MCF 10A (cell line): ENCODE data around the gene OTOA. TPM values are rescaled to one million over a fixed set of nuclear protein-coding genes. Genes with fewer than 3 reads are reported as not detected.
A peak's percentile ranks its signal among the peaks of the same experiment; 100 is the strongest.

ENCODE experiments used
- BruUV-seq: library from RNA; stranded (reverse); fragments of 400-500 nt; replicated peaks from 2 replicates; lab custom pipeline; 2021; lab: Mats Ljungman, UMichigan
- CTCF ChIA-PET: fragments of 300-600 bp; sonication (Branson Sonifier 250); formaldehyde crosslinking; extraction: SDS; loops from one replicate; lab custom pipeline; 2021; ENCODE audit warnings: antibody characterized with exemption, inconsistent platforms; lab: Yijun Ruan, JAX
- POLR2A ChIA-PET: fragments of 300-600, 350-650 bp; sonication (Branson Sonifier 250); formaldehyde crosslinking; extraction: SDS; loops from one replicate; lab custom pipeline; 2020; ENCODE audit warnings: antibody characterized with exemption, inconsistent platforms; lab: Yijun Ruan, JAX
- DNase-seq: peaks from one replicate; pipeline ENCODE4 v3.0.0-alpha.2; 2018; ENCODE audit not compliant: unreplicated experiment
- H3K27ac Mint-ChIP-seq: one replicate; pipeline ENCODE4 v1.8.0; 2022; ENCODE audit warnings: mild to moderate bottlenecking, low read depth, mixed read lengths; ENCODE audit not compliant: unreplicated experiment
- H3K27me3 Mint-ChIP-seq: one replicate; pipeline ENCODE4 v1.8.0; 2022; ENCODE audit warnings: mixed read lengths; ENCODE audit not compliant: insufficient read depth, unreplicated experiment
- H3K36me3 Mint-ChIP-seq: one replicate; pipeline ENCODE4 v1.8.0; 2022; ENCODE audit warnings: mild to moderate bottlenecking, moderate library complexity, mixed read lengths; ENCODE audit not compliant: insufficient read depth, unreplicated experiment
- H3K4me1 Mint-ChIP-seq: one replicate; pipeline ENCODE4 v1.8.0; 2022; ENCODE audit warnings: mixed read lengths; ENCODE audit not compliant: insufficient read depth, unreplicated experiment
- H3K4me3 Mint-ChIP-seq: one replicate; pipeline ENCODE4 v1.8.0; 2022; ENCODE audit warnings: mild to moderate bottlenecking, moderate library complexity, mixed read lengths; ENCODE audit not compliant: unreplicated experiment
- H3K9me3 Mint-ChIP-seq: one replicate; pipeline ENCODE4 v1.8.0; 2022; ENCODE audit warnings: mixed read lengths; ENCODE audit not compliant: unreplicated experiment
- intact Hi-C: fragments of 100-400 bp; cut with micrococcal nuclease; formaldehyde crosslinking; loops from 2 replicates; pipeline ENCODE4 v1.14.1; 2022
- total RNA-seq: library from RNA; stranded (reverse); gene quantifications from 2 replicates; pipeline ENCODE4 v1.2.3, GENCODE V29; 2022
- TF ChIP-seq, protein P1 (sequence below): fragments of 200-600 bp; IDR thresholded peaks from one replicate; pipeline ENCODE4 v1.8.0; 2022; ENCODE audit warnings: antibody characterized with exemption, mild to moderate bottlenecking; ENCODE audit not compliant: unreplicated experiment

OTOA gene
- total RNA-seq, 1 experiment from 2014 or later: 0.12 TPM

DNA sequence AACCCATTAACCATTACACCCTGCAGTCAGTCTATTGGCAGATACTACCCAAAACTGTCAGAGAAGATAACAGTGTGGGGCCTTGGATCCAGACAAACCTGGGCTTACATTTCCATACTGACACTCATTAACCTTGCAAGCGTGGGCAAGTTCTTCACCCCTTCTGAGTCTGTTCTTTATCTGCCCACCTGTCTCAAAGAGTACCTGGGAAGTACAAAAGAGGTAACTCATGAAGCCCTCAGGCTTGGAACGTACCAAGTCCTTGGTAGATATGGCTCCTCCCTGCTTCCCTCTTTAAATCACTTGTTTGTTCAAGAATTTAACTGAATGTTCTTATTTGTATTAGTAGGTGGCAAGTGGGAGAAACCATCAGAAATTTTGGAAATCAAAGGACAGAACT, 8.9 kb upstream of the OTOA start:
- ChIA-PET POLR2A (no interaction called here), CTCF (interaction anchor here (5.6 to 10.2 kb wide), 2 partner anchors 11 to 53 kb away, joined by 104 to 174 read pairs; no protein-coding TSS in a partner anchor)
- DNase-seq: no peak
- H3K4me1 Mint-ChIP-seq: peaks cover 5% of the 10 kb centered on the region
- TF ChIP-seq, protein P1, sequence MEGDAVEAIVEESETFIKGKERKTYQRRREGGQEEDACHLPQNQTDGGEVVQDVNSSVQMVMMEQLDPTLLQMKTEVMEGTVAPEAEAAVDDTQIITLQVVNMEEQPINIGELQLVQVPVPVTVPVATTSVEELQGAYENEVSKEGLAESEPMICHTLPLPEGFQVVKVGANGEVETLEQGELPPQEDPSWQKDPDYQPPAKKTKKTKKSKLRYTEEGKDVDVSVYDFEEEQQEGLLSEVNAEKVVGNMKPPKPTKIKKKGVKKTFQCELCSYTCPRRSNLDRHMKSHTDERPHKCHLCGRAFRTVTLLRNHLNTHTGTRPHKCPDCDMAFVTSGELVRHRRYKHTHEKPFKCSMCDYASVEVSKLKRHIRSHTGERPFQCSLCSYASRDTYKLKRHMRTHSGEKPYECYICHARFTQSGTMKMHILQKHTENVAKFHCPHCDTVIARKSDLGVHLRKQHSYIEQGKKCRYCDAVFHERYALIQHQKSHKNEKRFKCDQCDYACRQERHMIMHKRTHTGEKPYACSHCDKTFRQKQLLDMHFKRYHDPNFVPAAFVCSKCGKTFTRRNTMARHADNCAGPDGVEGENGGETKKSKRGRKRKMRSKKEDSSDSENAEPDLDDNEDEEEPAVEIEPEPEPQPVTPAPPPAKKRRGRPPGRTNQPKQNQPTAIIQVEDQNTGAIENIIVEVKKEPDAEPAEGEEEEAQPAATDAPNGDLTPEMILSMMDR: no peak
- intact Hi-C loops: loop anchor here (5.0 kb wide), 1 partner anchor 147 kb away; no protein-coding TSS in a partner anchor
- H3K27ac Mint-ChIP-seq: no peak overlapping the region
- BruUV-seq: no TSS peak
- H3K36me3 Mint-ChIP-seq: peaks cover 23% of the 10 kb centered on the region
- no peaks in the 10 kb centered on the region for H3K27me3 Mint-ChIP-seq
- no peak overlapping the region for H3K4me3 Mint-ChIP-seq
- H3K9me3 Mint-ChIP-seq: no peaks in the 10 kb centered on the region

DNA sequence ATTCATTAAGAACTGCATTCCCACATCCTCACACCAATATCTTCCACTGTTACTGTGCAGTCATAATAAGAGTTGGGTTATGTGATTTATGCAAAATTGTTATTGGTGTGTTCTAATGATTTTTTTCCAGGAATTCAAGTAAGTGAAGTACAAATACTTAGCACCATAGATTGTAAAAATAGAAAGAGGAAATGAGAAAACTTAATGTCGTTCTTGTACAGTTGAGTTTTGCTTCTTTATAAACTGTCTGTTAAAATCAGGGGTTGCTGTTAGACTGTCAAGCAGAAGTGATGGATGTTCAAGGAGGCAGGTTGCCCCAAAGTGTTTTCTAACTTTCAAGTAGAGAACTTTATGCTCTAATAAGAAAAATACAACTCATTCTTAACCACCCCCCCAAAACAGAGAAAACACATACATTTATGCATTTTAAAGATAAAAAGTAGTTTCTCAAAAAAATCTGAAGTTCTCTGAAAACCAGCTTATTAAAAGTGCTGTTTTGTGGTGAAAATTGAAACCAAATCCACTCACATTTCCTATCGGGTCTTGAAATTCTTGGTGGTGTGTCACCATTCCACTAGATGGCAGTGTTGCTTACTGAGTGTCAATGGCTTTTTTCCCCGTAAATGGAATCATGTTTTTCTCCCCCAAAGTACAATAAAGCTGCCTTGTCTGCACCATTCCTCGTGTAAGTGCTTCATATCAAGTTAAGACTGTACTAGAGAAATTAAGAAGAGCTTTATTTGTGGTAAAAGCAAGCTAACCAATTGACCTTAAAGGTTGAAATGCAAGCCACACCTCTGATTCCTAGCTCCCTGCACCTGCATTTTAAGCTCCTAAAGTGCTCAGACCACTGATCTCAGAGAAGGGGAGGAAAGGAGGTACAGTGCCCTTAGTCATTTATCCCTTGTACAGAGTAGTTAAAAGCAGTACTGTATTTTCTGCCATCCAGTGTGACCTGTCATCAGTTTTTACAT, 6.7 kb upstream of the OTOA start:
- CTCF ChIA-PET: interaction anchor here (0.5 to 10.2 kb wide), 55 partner anchors 9 to 1413 kb away, joined by 3 to 174 read pairs (median 4); no protein-coding TSS in a partner anchor
- Mint-ChIP-seq H3K9me3 (no peaks in the 10 kb centered on the region), H3K4me3 (no peak overlapping the region), H3K27ac (no peak overlapping the region), H3K27me3 (no peaks in the 10 kb centered on the region), H3K4me1 (peaks cover 5% of the 10 kb centered on the region), H3K36me3 (peaks cover 23% of the 10 kb centered on the region)
- BruUV-seq: no TSS peak
- TF ChIP-seq, protein P1: peak; percentile 74
- peak; percentile 62 for DNase-seq
- intact Hi-C loops: loop anchor here (1.0 to 5.0 kb wide), 2 partner anchors 51 to 145 kb away; no protein-coding TSS in a partner anchor
- POLR2A ChIA-PET: interaction anchor here (0.9 to 1.0 kb wide), 3 partner anchors 19 to 51 kb away, joined by 3 to 4 read pairs (median 3); no protein-coding TSS in a partner anchor

DNA sequence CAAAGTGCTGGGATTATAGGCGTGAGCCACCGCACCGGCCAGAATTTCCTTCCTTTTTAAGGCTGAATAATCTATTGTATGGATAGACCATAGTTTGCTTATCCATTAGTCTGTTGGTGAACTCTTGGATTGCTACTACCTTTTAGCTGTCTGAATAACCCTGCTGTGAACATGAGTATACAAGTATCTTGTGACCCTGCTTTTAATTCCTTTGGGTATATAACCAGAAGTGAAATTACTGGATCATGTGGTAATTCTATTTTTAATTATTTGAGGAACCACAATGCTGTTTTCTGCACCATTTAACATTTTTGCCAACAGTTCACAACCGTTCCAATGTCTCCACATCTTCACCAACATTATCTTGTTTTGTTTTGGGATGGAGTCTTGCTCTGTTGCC, 4.6 kb upstream of the OTOA start:
- CTCF ChIA-PET: interaction anchor here (0.6 to 10.2 kb wide), 5 partner anchors 16 to 69 kb away, joined by 3 to 174 read pairs (median 4); no protein-coding TSS in a partner anchor
- no TSS peak for BruUV-seq

More for the DNA sequence above, 4.6 kb upstream of the OTOA start:
- Mint-ChIP-seq H3K9me3 (no peaks in the 10 kb centered on the region), H3K36me3 (peaks cover 23% of the 10 kb centered on the region), H3K4me3 (no peak overlapping the region), H3K27me3 (no peaks in the 10 kb centered on the region), H3K27ac (no peak overlapping the region), H3K4me1 (peaks cover 5% of the 10 kb centered on the region)
- POLR2A ChIA-PET: interaction anchor here (0.6 kb wide), 1 partner anchor 20 kb away, joined by 3 read pairs; no protein-coding TSS in a partner anchor
- DNase-seq: no peak
- TF ChIP-seq, protein P1: no peak
- intact Hi-C loops: loop anchor here (5.0 kb wide), 1 partner anchor 143 kb away; no protein-coding TSS in a partner anchor
